Fibroblast of lung (primary cell): Measurements from ENCODE around the gene SLC5A5. TPM values are rescaled to one million over a fixed set of nuclear protein-coding genes. Genes with fewer than 3 reads are reported as not detected.

Experiments used
- DNase-seq, 2 donors: peaks; one replicate each; pipeline versions ENCODE4 v3.0.0 to v3.0.0-alpha.2; 2010; ENCODE audit warnings: low read depth in 2 of 2
- H2AFZ ChIP-seq: 2 replicates; pipeline ENCODE4 v1.5.1; 2012; ENCODE audit warnings: low read length, control low read depth, inconsistent platforms
- H3K27ac ChIP-seq: 2 replicates; pipeline ENCODE4 v1.5.1; 2011; ENCODE audit warnings: low read length, control low read depth; ENCODE audit not compliant: insufficient read depth
- H3K27me3 ChIP-seq: 2 replicates; pipeline ENCODE4 v1.5.1; 2011; ENCODE audit warnings: mild to moderate bottlenecking, low read length; ENCODE audit not compliant: control insufficient read depth, insufficient read depth
- H3K36me3 ChIP-seq: 2 replicates; pipeline ENCODE4 v1.5.1; 2011; ENCODE audit warnings: low read length; ENCODE audit not compliant: control insufficient read depth, insufficient read depth
- H3K4me1 ChIP-seq: 2 replicates; pipeline ENCODE4 v1.5.1; 2011; ENCODE audit warnings: low read length; ENCODE audit not compliant: control insufficient read depth, insufficient read depth; ENCODE audit errors: extremely low read depth
- H3K4me2 ChIP-seq: 2 replicates; pipeline ENCODE4 v1.5.1; 2011; ENCODE audit warnings: low read length, control low read depth; ENCODE audit not compliant: insufficient read depth; ENCODE audit errors: extremely low read depth
- H3K4me3 ChIP-seq, 4 experiments: fragments of 200-600 bp in 1 of 4; sonication (generic) in 1 of 4; replicated peaks in 1 of 4; 2 replicates each; pipeline ENCODE4 v1.5.1; 2011 to 2016; ENCODE audit warnings: low read length in 4 of 4, low read depth in 3 of 4, mild to moderate bottlenecking in 3 of 4, control low read depth in 2 of 4, inconsistent platforms in 1 of 4, mixed read lengths in 1 of 4; ENCODE audit not compliant: insufficient read depth in 1 of 4; ENCODE audit errors: control extremely low read depth in 1 of 4
- H3K79me2 ChIP-seq: 2 replicates; pipeline ENCODE4 v1.5.1; 2012; ENCODE audit warnings: mild to moderate bottlenecking, low read length, inconsistent platforms; ENCODE audit not compliant: control insufficient read depth, insufficient read depth
- H3K9ac ChIP-seq: 2 replicates; pipeline ENCODE4 v1.5.1; 2011; ENCODE audit warnings: mild to moderate bottlenecking, low read length, control low read depth; ENCODE audit not compliant: insufficient read depth
- H3K9me3 ChIP-seq: 2 replicates; pipeline ENCODE4 v1.5.1; 2012; ENCODE audit warnings: low read depth, low read length; ENCODE audit not compliant: control insufficient read depth, insufficient read depth
- H4K20me1 ChIP-seq: 2 replicates; pipeline ENCODE4 v1.5.1; 2011; ENCODE audit warnings: low read length; ENCODE audit not compliant: control insufficient read depth, insufficient read depth; ENCODE audit errors: extremely low read depth
- EZH2 ChIP-seq: IDR thresholded peaks from 2 replicates; pipeline ENCODE4 v1.5.1; 2012; ENCODE audit warnings: low read length, control low read depth, mild to moderate bottlenecking; ENCODE audit errors: missing control alignments
- polyA plus RNA-seq, 2 donors: library from polyadenylated mRNA; depleted of rRNA in 1 of 2; stranded (reverse) in 1 of 2; unstranded in 1 of 2; fragments of >200 nt; gene quantifications; 2 replicates each; pipeline ENCODE4 v1.2.1, GENCODE V29; 2011 to 2012; ENCODE audit warnings: missing spikeins in 1 of 2
- total RNA-seq: library from RNA; depleted of rRNA; stranded (reverse); fragments of >200 nt; gene quantifications from 2 replicates; pipeline ENCODE4 v1.2.1, GENCODE V29; 2014
- TF ChIP-seq, protein P1 (sequence below), 2 donors: IDR thresholded peaks in 1 of 2; conservative IDR thresholded peaks in 1 of 2; 1 replicate in 1 of 2; 2 replicates in 1 of 2; pipeline ENCODE4 v1.5.1; 2011 to 2012; ENCODE audit warnings: low read length in 2 of 2, control low read depth in 1 of 2, inconsistent platforms in 1 of 2, low read depth in 1 of 2, mild to moderate bottlenecking in 1 of 2

Gene SLC5A5
- total and polyA plus RNA-seq, 2 donors (not counting 1 experiment from before 2014, with no cell fraction given) = not detected

DNA sequence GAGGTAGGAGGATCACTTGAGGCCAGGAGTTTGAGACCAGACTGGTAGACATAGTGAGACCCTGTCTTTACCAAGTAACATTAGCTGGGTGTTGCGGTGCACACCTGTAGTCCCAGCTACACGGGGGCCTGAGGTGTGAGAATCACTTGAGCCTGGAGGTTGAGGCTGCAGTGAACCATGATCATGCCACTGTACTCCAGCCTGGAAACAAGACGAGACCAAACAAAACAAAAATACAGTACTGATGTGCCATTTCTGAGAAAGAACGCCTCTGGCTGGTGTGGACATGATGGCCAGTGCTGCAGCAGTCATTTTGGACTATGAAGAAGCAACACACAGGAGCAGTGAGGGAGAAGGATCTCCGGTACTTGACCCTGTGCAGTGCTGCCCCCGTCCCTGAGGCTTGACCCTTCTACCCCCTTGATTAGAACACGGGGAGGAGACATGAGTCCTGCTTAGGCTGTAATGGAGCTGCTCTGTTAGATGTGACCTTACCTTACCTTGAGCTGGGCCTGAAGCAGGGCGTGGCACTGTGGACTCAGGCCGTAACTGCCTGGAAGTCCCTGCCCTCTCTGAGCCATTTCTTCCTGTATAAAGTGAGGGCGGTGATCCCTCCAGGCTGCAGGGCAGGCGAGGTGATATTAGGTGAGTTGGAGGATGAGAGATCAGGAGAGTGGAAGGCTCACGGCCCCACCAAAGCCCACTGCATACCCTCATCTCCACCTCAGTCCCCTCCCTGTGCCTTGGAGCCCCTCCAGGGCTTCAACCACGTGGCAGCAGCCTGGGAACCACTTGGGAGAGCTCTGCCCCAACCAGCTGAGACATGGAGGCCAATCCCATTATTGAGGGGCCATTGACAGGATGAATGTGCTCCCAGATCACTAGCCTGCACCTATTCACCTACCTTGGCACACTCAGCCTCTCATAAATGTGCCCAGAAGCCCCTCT is 6.1 kb upstream of the SLC5A5 start:
- Histone ChIP-seq H3K4me2 (no peak overlapping the region), H3K36me3 (peaks cover 26% of the 10 kb centered on the region), H2AFZ (no peak overlapping the region), H4K20me1 (no peaks in the 10 kb centered on the region), H3K27me3 (peaks cover 11% of the 10 kb centered on the region), H3K4me3 (no peak overlapping the region), H3K4me1 (no peaks in the 10 kb centered on the region), H3K9ac (no peak overlapping the region), H3K27ac (no peak overlapping the region), H3K9me3 (no peaks in the 10 kb centered on the region), H3K79me2 (peaks cover 20% of the 10 kb centered on the region)
- DNase-seq = no peak
- TF ChIP-seq, protein P1, sequence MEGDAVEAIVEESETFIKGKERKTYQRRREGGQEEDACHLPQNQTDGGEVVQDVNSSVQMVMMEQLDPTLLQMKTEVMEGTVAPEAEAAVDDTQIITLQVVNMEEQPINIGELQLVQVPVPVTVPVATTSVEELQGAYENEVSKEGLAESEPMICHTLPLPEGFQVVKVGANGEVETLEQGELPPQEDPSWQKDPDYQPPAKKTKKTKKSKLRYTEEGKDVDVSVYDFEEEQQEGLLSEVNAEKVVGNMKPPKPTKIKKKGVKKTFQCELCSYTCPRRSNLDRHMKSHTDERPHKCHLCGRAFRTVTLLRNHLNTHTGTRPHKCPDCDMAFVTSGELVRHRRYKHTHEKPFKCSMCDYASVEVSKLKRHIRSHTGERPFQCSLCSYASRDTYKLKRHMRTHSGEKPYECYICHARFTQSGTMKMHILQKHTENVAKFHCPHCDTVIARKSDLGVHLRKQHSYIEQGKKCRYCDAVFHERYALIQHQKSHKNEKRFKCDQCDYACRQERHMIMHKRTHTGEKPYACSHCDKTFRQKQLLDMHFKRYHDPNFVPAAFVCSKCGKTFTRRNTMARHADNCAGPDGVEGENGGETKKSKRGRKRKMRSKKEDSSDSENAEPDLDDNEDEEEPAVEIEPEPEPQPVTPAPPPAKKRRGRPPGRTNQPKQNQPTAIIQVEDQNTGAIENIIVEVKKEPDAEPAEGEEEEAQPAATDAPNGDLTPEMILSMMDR (conservative IDR thresholded peaks at IDR 0.05 in 1 of 2, IDR thresholded peaks at IDR 0.05 in 1 of 2; ENCODE audit: low read depth in 1 of 2, low read length in 2 of 2) = no peak
- TF ChIP-seq EZH2 = no peak

DNA sequence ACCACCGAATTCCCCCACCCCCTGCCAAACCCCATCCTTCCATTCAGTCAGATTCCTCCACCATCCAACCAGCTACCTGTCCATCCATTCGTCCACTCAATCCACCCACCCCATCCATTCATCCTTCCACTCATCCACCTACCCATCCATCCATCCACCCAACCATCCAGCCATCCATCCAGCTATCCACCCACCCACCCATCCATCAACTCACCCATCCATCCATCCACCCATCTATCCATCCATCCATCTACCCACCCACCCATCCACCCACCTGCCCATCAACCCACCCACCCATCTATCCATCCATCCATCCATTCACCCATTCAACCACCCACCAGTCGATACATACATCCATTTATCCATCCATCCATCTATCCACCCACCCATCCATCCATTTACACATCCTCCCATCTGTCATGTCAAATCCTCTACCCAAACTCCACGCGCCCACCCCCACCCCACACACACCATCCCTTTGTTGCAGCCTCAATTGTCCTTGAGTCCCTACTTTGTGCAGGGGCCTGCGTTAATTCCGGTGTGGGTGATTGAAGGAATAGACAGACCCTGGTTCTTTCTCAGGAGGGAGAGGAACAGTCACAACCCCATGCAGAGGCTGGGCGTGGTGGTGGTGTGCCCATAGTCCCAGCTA is 5.3 kb upstream of the SLC5A5 start:
- no peaks in the 10 kb centered on the region for H4K20me1 ChIP-seq
- H3K4me3 ChIP-seq = no peak overlapping the region
- H3K4me2 ChIP-seq = no peak overlapping the region
- peaks cover 19% of the 10 kb centered on the region for H3K27me3 ChIP-seq
- peaks cover 12% of the 10 kb centered on the region for H3K79me2 ChIP-seq
- TF ChIP-seq, protein P1 (conservative IDR thresholded peaks at IDR 0.05 in 1 of 2, IDR thresholded peaks at IDR 0.05 in 1 of 2; ENCODE audit: low read depth in 1 of 2, low read length in 2 of 2) = no peak
- TF ChIP-seq EZH2 = no peak
- no peaks in the 10 kb centered on the region for H3K4me1 ChIP-seq
- no peak overlapping the region for H3K9ac ChIP-seq
- no peak overlapping the region for H2AFZ ChIP-seq
- H3K27ac ChIP-seq = no peak overlapping the region
- H3K9me3 ChIP-seq = no peaks in the 10 kb centered on the region
- DNase-seq = no peak
- H3K36me3 ChIP-seq = peaks cover 25% of the 10 kb centered on the region

DNA sequence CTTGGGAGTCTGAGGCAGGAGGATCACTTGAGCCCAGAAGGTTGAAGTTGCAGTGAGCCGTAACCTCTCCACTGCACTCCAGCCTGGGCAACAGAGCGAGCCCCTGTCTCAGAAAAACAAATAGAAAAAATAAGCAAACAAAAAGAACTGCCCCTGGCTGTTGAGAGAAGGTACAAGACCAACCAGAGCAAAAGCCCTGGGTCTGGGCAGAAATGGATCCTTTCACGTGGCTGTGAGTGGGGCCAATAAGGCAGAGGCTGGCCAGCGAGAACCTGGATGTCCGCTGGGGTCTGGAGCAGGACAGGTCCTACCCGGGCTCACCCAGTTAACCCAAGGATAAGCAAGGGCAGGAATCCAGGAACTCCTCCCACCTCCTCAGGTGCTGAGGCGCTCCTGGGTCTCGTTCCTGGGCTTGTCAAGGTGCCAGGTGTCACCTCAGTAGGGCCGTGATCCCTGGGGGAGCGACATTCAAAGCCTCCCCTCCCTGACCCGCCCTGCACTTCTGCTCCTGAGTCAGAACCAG is 4.7 kb upstream of the SLC5A5 start:
- no peak for TF ChIP-seq EZH2
- TF ChIP-seq, protein P1 (conservative IDR thresholded peaks at IDR 0.05 in 1 of 2, IDR thresholded peaks at IDR 0.05 in 1 of 2; ENCODE audit: low read depth in 1 of 2, low read length in 2 of 2) = no peak
- no peaks in the 10 kb centered on the region for H3K4me1 ChIP-seq
- no peak overlapping the region for H3K4me2 ChIP-seq
- H3K9me3 ChIP-seq = no peaks in the 10 kb centered on the region
- no peak overlapping the region for H3K27ac ChIP-seq
- H3K4me3 ChIP-seq = no peak overlapping the region
- no peak overlapping the region for H2AFZ ChIP-seq
- no peak for DNase-seq
- H4K20me1 ChIP-seq = no peaks in the 10 kb centered on the region
- no peak overlapping the region for H3K9ac ChIP-seq
- H3K36me3 ChIP-seq = peaks cover 20% of the 10 kb centered on the region
- H3K79me2 ChIP-seq = peaks cover 6% of the 10 kb centered on the region
- H3K27me3 ChIP-seq = peaks cover 25% of the 10 kb centered on the region
